ENCODE data around the gene OSBPL9.

The OSBPL9 gene

GRCh38 chr1:51594716-51595115 is 22.2 kb upstream of the OSBPL9 start:
- TF ChIP-seq CTCF (IDR thresholded peaks at IDR 0.05; ENCODE audit: low read length) (no peak), EZH2 (IDR thresholded peaks at IDR 0.05; ENCODE audit: borderline replicate concordance, low read length) (no peak)
- H3K4me3 ChIP-seq (ENCODE audit: low read depth, low read length, poor library complexity, severe bottlenecking): no peak overlapping the region
- H3K9me2 ChIP-seq (ENCODE audit: low read depth, low read length): no peaks in the 10 kb centered on the region
- H3K36me3 ChIP-seq (ENCODE audit: insufficient read depth, low read length): no peaks in the 10 kb centered on the region
- H3K27ac ChIP-seq (ENCODE audit: low read depth, low read length, poor library complexity, severe bottlenecking): no peak overlapping the region
- no peak overlapping the region for H2AFZ ChIP-seq (ENCODE audit: low read length)
- no peaks in the 10 kb centered on the region for H3K9me3 ChIP-seq (ENCODE audit: low read length)
- no peaks in the 10 kb centered on the region for H4K20me1 ChIP-seq (ENCODE audit: insufficient read depth, low read length)
- no peak overlapping the region for H3K4me2 ChIP-seq (ENCODE audit: low read length)
- H3F3A ChIP-seq (ENCODE audit: insufficient read depth, low read length): no peaks in the 10 kb centered on the region
- no peaks in the 10 kb centered on the region for H3K79me2 ChIP-seq (ENCODE audit: insufficient read depth, low read length)
- H3K4me1 ChIP-seq (ENCODE audit: insufficient read depth, low read length, severe bottlenecking): no peaks in the 10 kb centered on the region
- no peaks in the 10 kb centered on the region for H3K27me3 ChIP-seq (ENCODE audit: insufficient read depth, low read length)
- no peak overlapping the region for H3K9ac ChIP-seq (ENCODE audit: low read length)

- Histone ChIP-seq H3K9ac (ENCODE audit: low read length) (no peak overlapping the region), H2AFZ (ENCODE audit: low read length) (no peak overlapping the region), H3K4me3 (ENCODE audit: low read depth, low read length, poor library complexity, severe bottlenecking) (no peak overlapping the region), H4K20me1 (ENCODE audit: insufficient read depth, low read length) (no peaks in the 10 kb centered on the region), H3K79me2 (ENCODE audit: insufficient read depth, low read length) (no peaks in the 10 kb centered on the region), H3K27ac (ENCODE audit: low read depth, low read length, poor library complexity, severe bottlenecking) (no peak overlapping the region), H3K36me3 (ENCODE audit: insufficient read depth, low read length) (no peaks in the 10 kb centered on the region), H3F3A (ENCODE audit: insufficient read depth, low read length) (no peaks in the 10 kb centered on the region), H3K4me2 (ENCODE audit: low read length) (no peak overlapping the region), H3K9me2 (ENCODE audit: low read depth, low read length) (no peaks in the 10 kb centered on the region), H3K27me3 (ENCODE audit: insufficient read depth, low read length) (no peaks in the 10 kb centered on the region), H3K4me1 (ENCODE audit: insufficient read depth, low read length, severe bottlenecking) (no peaks in the 10 kb centered on the region), H3K9me3 (ENCODE audit: low read length) (no peaks in the 10 kb centered on the region)
- no peak for TF ChIP-seq CTCF (IDR thresholded peaks at IDR 0.05; ENCODE audit: low read length)
- TF ChIP-seq EZH2 (IDR thresholded peaks at IDR 0.05; ENCODE audit: borderline replicate concordance, low read length): no peak
Measured at GRCh38 chr1:51600529-51600928, 16.4 kb upstream of the OSBPL9 start.

- Histone ChIP-seq H3K4me2 (ENCODE audit: low read length) (no peak overlapping the region), H3K27ac (ENCODE audit: low read depth, low read length, poor library complexity, severe bottlenecking) (no peak overlapping the region), H3K4me1 (ENCODE audit: insufficient read depth, low read length, severe bottlenecking) (no peaks in the 10 kb centered on the region), H3F3A (ENCODE audit: insufficient read depth, low read length) (no peaks in the 10 kb centered on the region), H3K4me3 (ENCODE audit: low read depth, low read length, poor library complexity, severe bottlenecking) (no peak overlapping the region), H4K20me1 (ENCODE audit: insufficient read depth, low read length) (no peaks in the 10 kb centered on the region), H3K79me2 (ENCODE audit: insufficient read depth, low read length) (no peaks in the 10 kb centered on the region), H3K9me3 (ENCODE audit: low read length) (no peaks in the 10 kb centered on the region), H3K9ac (ENCODE audit: low read length) (no peak overlapping the region), H3K36me3 (ENCODE audit: insufficient read depth, low read length) (no peaks in the 10 kb centered on the region), H3K9me2 (ENCODE audit: low read depth, low read length) (no peaks in the 10 kb centered on the region), H3K27me3 (ENCODE audit: insufficient read depth, low read length) (no peaks in the 10 kb centered on the region), H2AFZ (ENCODE audit: low read length) (no peak overlapping the region)
- TF ChIP-seq EZH2 (IDR thresholded peaks at IDR 0.05; ENCODE audit: borderline replicate concordance, low read length): no peak
- no peak for TF ChIP-seq CTCF (IDR thresholded peaks at IDR 0.05; ENCODE audit: low read length)
Measured at GRCh38 chr1:51600965-51601364, 15.9 kb upstream of the OSBPL9 start.

Measured in OCI-LY1 (cell line).